Immature natural killer cell (primary cell): ENCODE data around the gene UBL3. TPM values are rescaled to one million over a fixed set of nuclear protein-coding genes. Genes with fewer than 3 reads are reported as not detected.

ENCODE experiments used
- DNase-seq, 3 donors: peaks; one replicate each; pipeline ENCODE4 v3.0.0; 2022; ENCODE audit warnings: mixed read lengths in 1 of 3
- H3K27ac Mint-ChIP-seq, 6 donors: one replicate each; pipeline ENCODE4 v1.8.0; 2020; ENCODE audit warnings: mixed read lengths in 6 of 6, mild to moderate bottlenecking in 5 of 6, inconsistent platforms in 4 of 6, moderate library complexity in 3 of 6
- H3K27me3 Mint-ChIP-seq, 3 donors: one replicate each; pipeline ENCODE4 v1.8.0; 2020 to 2021; ENCODE audit warnings: low read depth in 3 of 3, mild to moderate bottlenecking in 3 of 3, mixed read lengths in 3 of 3, moderate library complexity in 3 of 3, inconsistent platforms in 1 of 3
- H3K36me3 Mint-ChIP-seq, 3 donors: one replicate each; pipeline ENCODE4 v1.8.0; 2020; ENCODE audit warnings: mixed read lengths in 3 of 3, inconsistent platforms in 2 of 3, mild to moderate bottlenecking in 2 of 3
- H3K4me1 Mint-ChIP-seq, 2 donors: one replicate each; pipeline ENCODE4 v1.8.0; 2020; ENCODE audit warnings: inconsistent platforms in 2 of 2, mild to moderate bottlenecking in 2 of 2, mixed read lengths in 2 of 2, moderate library complexity in 1 of 2
- H3K4me3 Mint-ChIP-seq, 5 donors: one replicate each; pipeline ENCODE4 v1.8.0; 2020; ENCODE audit warnings: mild to moderate bottlenecking in 5 of 5, mixed read lengths in 5 of 5, inconsistent platforms in 3 of 5, moderate library complexity in 3 of 5
- H3K9me3 Mint-ChIP-seq, 6 donors: one replicate each; pipeline ENCODE4 v1.8.0; 2020; ENCODE audit warnings: mild to moderate bottlenecking in 6 of 6, mixed read lengths in 6 of 6, inconsistent platforms in 4 of 6, moderate library complexity in 3 of 6
- polyA plus RNA-seq, 3 donors: library from polyadenylated mRNA; unstranded; fragments of 300-500 nt; fragmentation: Illumina TruSeq; gene quantifications; one replicate each; pipeline ENCODE4 v1.2.3, GENCODE V29; 2021

Gene UBL3
- polyA plus RNA-seq, result 10 to 100 TPM; 22.9 to 32.5 (median 27.6) TPM

- peak within 1 kb of the TSS; percentile 93 to 97 (median 96) for H3K4me3 Mint-ChIP-seq
Observed at GRCh38 chr13:29850213-29850898, at the start of gene UBL3. UBL3 (minus strand) TSS chr13:29850617; CDS start chr13:29849538, 1,079 bp downstream.

GRCh38 chr13:29897102-29897501 is 46.7 kb upstream of the UBL3 start:
- H3K4me1 Mint-ChIP-seq, result peaks cover 15 to 16% of the 10 kb centered on the region in 2 donors
- H3K27ac Mint-ChIP-seq, result no peak overlapping the region
- H3K4me3 Mint-ChIP-seq, result no peak overlapping the region
- H3K36me3 Mint-ChIP-seq, result no peaks in the 10 kb centered on the region
- peaks cover 0 to 3% (median 3%) of the 10 kb centered on the region in 3 donors for H3K27me3 Mint-ChIP-seq
- no peaks in the 10 kb centered on the region for H3K9me3 Mint-ChIP-seq
- no peak for DNase-seq

More at GRCh38 chr13:29850213-29850898, at the start of gene UBL3:
- Mint-ChIP-seq H3K9me3 (no peaks in the 10 kb centered on the region), H3K36me3 (no peaks in the 10 kb centered on the region), H3K27me3 (peaks cover 3 to 11% (median 9%) of the 10 kb centered on the region in 3 donors), H3K4me1 (peaks cover 33 to 46% of the 10 kb centered on the region in 2 donors), H3K27ac (peak within 1 kb of the TSS; percentile 90 to 100 (median 98))
- DNase-seq, result peak; percentile 89 to 91 (median 90)

- Mint-ChIP-seq H3K4me1 (no peaks in the 10 kb centered on the region), H3K9me3 (no peaks in the 10 kb centered on the region), H3K36me3 (no peaks in the 10 kb centered on the region), H3K27me3 (peaks cover 1 to 5% (median 1%) of the 10 kb centered on the region in 3 donors), H3K27ac (no peak overlapping the region), H3K4me3 (no peak overlapping the region)
- no peak for DNase-seq
Observed at GRCh38 chr13:29893438-29893837, 43.0 kb upstream of the UBL3 start.

- Mint-ChIP-seq H3K36me3 (no peaks in the 10 kb centered on the region), H3K9me3 (no peaks in the 10 kb centered on the region), H3K4me3 (no peak overlapping the region), H3K4me1 (no peaks in the 10 kb centered on the region), H3K27me3 (peaks cover 1 to 5% (median 1%) of the 10 kb centered on the region in 3 donors), H3K27ac (no peak overlapping the region)
- DNase-seq, result no peak
Observed at GRCh38 chr13:29892151-29892550, 41.7 kb upstream of the UBL3 start.

GRCh38 chr13:29889111-29889510 is 38.7 kb upstream of the UBL3 start:
- Mint-ChIP-seq H3K9me3 (no peaks in the 10 kb centered on the region), H3K27me3 (peaks cover 1 to 3% (median 2%) of the 10 kb centered on the region in 3 donors), H3K36me3 (no peaks in the 10 kb centered on the region), H3K4me1 (no peaks in the 10 kb centered on the region), H3K4me3 (no peak overlapping the region), H3K27ac (peak overlapping the region in 1 of 6 donors; percentile 31)
- no peak for DNase-seq

- H3K4me3 Mint-ChIP-seq, result no peak overlapping the region
Observed at GRCh38 chr13:29888306-29888705, 37.9 kb upstream of the UBL3 start.

GRCh38 chr13:29887686-29888085 is 37.3 kb upstream of the UBL3 start:
- peaks cover 1 to 3% (median 2%) of the 10 kb centered on the region in 3 donors for H3K27me3 Mint-ChIP-seq
- DNase-seq, result no peak
- H3K9me3 Mint-ChIP-seq, result no peaks in the 10 kb centered on the region
- no peaks in the 10 kb centered on the region for H3K36me3 Mint-ChIP-seq
- H3K27ac Mint-ChIP-seq, result no peak overlapping the region
- no peaks in the 10 kb centered on the region for H3K4me1 Mint-ChIP-seq
- no peak overlapping the region for H3K4me3 Mint-ChIP-seq

More at GRCh38 chr13:29888306-29888705, 37.9 kb upstream of the UBL3 start:
- Mint-ChIP-seq H3K36me3 (no peaks in the 10 kb centered on the region), H3K27me3 (peaks cover 1 to 3% (median 2%) of the 10 kb centered on the region in 3 donors), H3K27ac (no peak overlapping the region), H3K4me1 (no peaks in the 10 kb centered on the region), H3K9me3 (no peaks in the 10 kb centered on the region)
- no peak for DNase-seq

- DNase-seq, result no peak
- no peak overlapping the region for H3K4me3 Mint-ChIP-seq
- H3K27ac Mint-ChIP-seq, result peak overlapping the region in 1 of 6 donors; percentile 42
- no peaks in the 10 kb centered on the region for H3K4me1 Mint-ChIP-seq
- no peaks in the 10 kb centered on the region for H3K9me3 Mint-ChIP-seq
- no peaks in the 10 kb centered on the region for H3K36me3 Mint-ChIP-seq
- peaks cover 1 to 3% (median 2%) of the 10 kb centered on the region in 3 donors for H3K27me3 Mint-ChIP-seq
Observed at GRCh38 chr13:29887030-29887557, 36.7 kb upstream of the UBL3 start.

- Mint-ChIP-seq H3K36me3 (no peaks in the 10 kb centered on the region), H3K4me1 (no peaks in the 10 kb centered on the region), H3K27ac (peak overlapping the region in 1 of 6 donors; percentile 28), H3K4me3 (no peak overlapping the region), H3K27me3 (peaks cover 1 to 3% (median 2%) of the 10 kb centered on the region in 3 donors), H3K9me3 (no peaks in the 10 kb centered on the region)
- DNase-seq, result no peak
Observed at GRCh38 chr13:29886446-29886845, 36.0 kb upstream of the UBL3 start.

- H3K27ac Mint-ChIP-seq, result peak overlapping the region in 1 of 6 donors; percentile 28
- no peak for DNase-seq
- H3K4me1 Mint-ChIP-seq, result no peaks in the 10 kb centered on the region
- no peak overlapping the region for H3K4me3 Mint-ChIP-seq
- peaks cover 1 to 3% (median 2%) of the 10 kb centered on the region in 3 donors for H3K27me3 Mint-ChIP-seq
- no peaks in the 10 kb centered on the region for H3K9me3 Mint-ChIP-seq
- no peaks in the 10 kb centered on the region for H3K36me3 Mint-ChIP-seq
Observed at GRCh38 chr13:29885989-29886388, 35.6 kb upstream of the UBL3 start.

- H3K27ac Mint-ChIP-seq, result no peak overlapping the region
- no peaks in the 10 kb centered on the region for H3K36me3 Mint-ChIP-seq
- no peak overlapping the region for H3K4me3 Mint-ChIP-seq
- DNase-seq, result no peak
- peaks cover 0 to 2% (median 1%) of the 10 kb centered on the region in 3 donors for H3K27me3 Mint-ChIP-seq
- no peaks in the 10 kb centered on the region for H3K4me1 Mint-ChIP-seq
- no peaks in the 10 kb centered on the region for H3K9me3 Mint-ChIP-seq
Observed at GRCh38 chr13:29884671-29885430, 34.4 kb upstream of the UBL3 start.

- Mint-ChIP-seq H3K27me3 (peaks cover 0 to 2% (median 1%) of the 10 kb centered on the region in 3 donors), H3K9me3 (no peaks in the 10 kb centered on the region), H3K4me3 (no peak overlapping the region), H3K27ac (no peak overlapping the region), H3K36me3 (no peaks in the 10 kb centered on the region), H3K4me1 (no peaks in the 10 kb centered on the region)
- DNase-seq, result no peak
Observed at GRCh38 chr13:29883941-29884518, 33.6 kb upstream of the UBL3 start.

- H3K9me3 Mint-ChIP-seq, result no peaks in the 10 kb centered on the region
- no peaks in the 10 kb centered on the region for H3K36me3 Mint-ChIP-seq
- no peak overlapping the region for H3K27ac Mint-ChIP-seq
- peaks cover 0 to 4% (median 1%) of the 10 kb centered on the region in 3 donors for H3K27me3 Mint-ChIP-seq
- DNase-seq, result no peak
- no peaks in the 10 kb centered on the region for H3K4me1 Mint-ChIP-seq
- no peak overlapping the region for H3K4me3 Mint-ChIP-seq
Observed at GRCh38 chr13:29882076-29882475, 31.7 kb upstream of the UBL3 start.

GRCh38 chr13:29878101-29878500 is 27.7 kb upstream of the UBL3 start:
- Mint-ChIP-seq H3K4me3 (no peak overlapping the region), H3K36me3 (no peaks in the 10 kb centered on the region), H3K4me1 (no peaks in the 10 kb centered on the region), H3K9me3 (no peaks in the 10 kb centered on the region), H3K27me3 (peaks cover 1 to 9% (median 5%) of the 10 kb centered on the region in 3 donors), H3K27ac (no peak overlapping the region)
- DNase-seq, result no peak
